Measurements from ENCODE around the gene DYRK1B.

Gene DYRK1B

DNA sequence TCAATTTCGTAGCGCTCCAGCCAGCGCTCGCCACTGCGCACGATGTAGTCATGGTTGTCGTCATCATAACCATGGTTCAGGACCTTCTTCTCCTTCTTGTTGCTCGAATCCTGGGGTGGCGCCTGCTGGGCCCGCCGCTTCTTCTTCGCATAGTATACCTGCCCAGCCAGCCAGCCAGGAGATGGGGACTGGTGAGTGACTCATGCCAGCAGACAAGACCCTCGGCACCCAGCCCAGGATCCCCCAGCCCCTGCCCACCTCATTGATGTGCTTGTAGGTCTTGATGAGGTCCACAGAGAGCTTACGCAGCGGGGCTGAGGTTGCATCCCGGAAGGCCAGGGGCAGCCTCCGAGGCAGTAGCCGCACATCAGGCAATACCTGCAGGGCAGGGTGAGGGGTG, 3.6 kb downstream of the DYRK1B start:
- TF ChIP-seq, protein P1, sequence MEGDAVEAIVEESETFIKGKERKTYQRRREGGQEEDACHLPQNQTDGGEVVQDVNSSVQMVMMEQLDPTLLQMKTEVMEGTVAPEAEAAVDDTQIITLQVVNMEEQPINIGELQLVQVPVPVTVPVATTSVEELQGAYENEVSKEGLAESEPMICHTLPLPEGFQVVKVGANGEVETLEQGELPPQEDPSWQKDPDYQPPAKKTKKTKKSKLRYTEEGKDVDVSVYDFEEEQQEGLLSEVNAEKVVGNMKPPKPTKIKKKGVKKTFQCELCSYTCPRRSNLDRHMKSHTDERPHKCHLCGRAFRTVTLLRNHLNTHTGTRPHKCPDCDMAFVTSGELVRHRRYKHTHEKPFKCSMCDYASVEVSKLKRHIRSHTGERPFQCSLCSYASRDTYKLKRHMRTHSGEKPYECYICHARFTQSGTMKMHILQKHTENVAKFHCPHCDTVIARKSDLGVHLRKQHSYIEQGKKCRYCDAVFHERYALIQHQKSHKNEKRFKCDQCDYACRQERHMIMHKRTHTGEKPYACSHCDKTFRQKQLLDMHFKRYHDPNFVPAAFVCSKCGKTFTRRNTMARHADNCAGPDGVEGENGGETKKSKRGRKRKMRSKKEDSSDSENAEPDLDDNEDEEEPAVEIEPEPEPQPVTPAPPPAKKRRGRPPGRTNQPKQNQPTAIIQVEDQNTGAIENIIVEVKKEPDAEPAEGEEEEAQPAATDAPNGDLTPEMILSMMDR (IDR thresholded peaks at IDR 0.05; ENCODE audit: low read depth, low read length, missing control alignments) = no peak
- DNase-seq (ENCODE audit: extremely low read depth, low read depth) = no peak

DNA sequence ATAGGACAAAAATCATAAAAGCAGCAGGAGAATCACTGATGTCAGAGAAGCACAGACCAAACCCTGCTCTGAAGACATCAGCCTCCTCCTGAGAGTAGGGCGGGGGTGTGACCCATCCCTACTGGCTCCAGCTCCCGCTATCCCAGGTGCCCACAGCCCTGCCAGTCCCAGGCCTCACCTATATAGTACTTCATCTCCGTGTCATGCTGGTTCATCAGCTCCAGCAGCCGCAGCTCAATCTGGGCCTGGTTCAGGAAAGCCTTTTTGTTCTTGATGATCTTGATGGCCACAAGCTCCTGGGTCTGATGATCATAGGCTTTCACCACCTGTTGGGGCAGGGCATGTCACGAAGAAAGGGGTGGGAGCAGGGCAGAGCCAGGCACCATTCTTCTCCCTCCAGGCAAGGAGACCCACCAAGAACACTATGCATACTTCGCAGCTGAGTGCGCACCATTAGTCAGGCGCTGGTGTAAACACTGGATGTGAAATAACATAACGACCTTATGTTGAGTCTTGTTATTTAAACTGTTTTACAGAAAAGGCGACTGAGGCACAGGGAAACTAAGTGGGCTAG, 4.2 kb downstream of the DYRK1B start:
- TF ChIP-seq, protein P1 (IDR thresholded peaks at IDR 0.05; ENCODE audit: low read depth, low read length, missing control alignments) = no peak
- DNase-seq (ENCODE audit: extremely low read depth, low read depth) = no peak
- H3K4me3 ChIP-seq (replicated peaks; ENCODE audit: low read depth, low read length) = no peak overlapping the region

More for the DNA sequence above, 3.6 kb downstream of the DYRK1B start:
- H3K4me3 ChIP-seq (replicated peaks; ENCODE audit: low read depth, low read length) = no peak overlapping the region

DNA sequence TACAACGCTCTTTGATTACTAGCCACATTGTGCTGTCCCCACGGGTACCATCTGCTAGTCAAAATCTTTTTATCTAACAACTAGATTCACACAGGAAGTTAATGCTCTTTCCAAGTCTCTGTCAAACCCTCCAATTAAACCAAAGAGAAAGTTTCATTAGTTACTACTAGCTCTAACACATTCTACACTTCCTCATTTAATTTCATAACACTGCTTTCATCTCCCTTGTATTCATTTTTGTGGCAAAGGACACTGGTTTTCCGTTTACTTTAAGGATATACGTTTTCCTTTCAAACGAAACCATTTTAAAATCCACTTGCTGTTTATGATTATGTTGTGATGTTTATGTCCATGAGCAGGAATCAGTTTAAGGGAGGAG, 5.3 kb downstream of the DYRK1B start:
- no peak for DNase-seq (ENCODE audit: extremely low read depth, low read depth)
- TF ChIP-seq, protein P1 (IDR thresholded peaks at IDR 0.05; ENCODE audit: low read depth, low read length, missing control alignments) = no peak
- H3K4me3 ChIP-seq (replicated peaks; ENCODE audit: low read depth, low read length) = no peak overlapping the region

DNA sequence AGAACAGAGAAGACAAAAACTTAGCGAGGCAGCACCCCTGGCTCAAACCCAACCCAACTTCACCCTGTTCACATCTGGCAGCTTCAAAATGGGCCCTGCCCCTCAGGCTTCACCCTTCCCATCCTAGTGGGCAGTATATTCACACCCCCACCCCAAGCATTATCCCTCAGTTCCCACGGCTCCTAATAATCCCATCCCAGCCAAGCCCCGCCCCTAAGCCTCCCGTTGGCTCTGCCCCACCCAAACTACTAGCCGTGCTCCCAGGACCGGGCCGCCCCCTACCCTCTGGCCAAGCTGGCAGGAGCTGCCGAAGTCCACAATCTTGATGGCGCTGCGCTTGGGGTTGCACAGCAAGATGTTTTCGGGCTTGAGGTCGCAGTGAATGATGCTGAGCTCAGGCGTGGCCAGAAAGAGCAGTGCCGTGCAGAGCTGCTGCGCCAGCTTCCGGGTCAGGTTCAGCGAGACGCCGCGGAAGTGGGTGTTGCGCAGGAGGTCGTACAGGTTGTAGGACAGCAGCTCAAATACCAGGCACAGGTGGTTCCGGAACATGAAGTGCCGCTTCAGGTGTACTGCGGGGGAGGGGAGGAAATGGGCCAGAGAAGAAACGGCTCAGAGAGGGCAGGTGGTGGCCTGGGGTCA, 5.8 kb downstream of the DYRK1B start:
- H3K4me3 ChIP-seq (replicated peaks; ENCODE audit: low read depth, low read length) = no peak overlapping the region
- TF ChIP-seq, protein P1 (IDR thresholded peaks at IDR 0.05; ENCODE audit: low read depth, low read length, missing control alignments) = no peak
- DNase-seq (ENCODE audit: extremely low read depth, low read depth) = no peak

DNA sequence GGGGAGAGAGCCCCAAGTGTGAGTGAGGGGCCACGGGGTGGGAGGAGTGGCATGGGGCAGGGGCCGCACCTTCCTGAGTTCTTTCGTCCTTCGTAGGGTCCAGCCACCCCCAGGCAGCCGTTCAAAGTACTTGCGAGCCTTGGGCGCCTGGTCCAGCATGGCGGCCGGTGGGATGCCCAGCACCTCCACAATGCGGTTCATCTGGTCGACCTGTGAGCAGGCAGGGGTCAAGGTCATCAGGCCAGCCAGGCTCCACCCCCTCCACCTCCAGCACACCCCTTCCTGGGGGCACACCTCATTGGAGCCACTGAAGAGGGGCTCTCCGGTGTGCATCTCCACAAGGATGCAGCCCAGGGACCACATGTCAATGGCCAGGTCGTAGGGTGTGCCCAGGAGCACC, 6.7 kb downstream of the DYRK1B start:
- no peak for DNase-seq (ENCODE audit: extremely low read depth, low read depth)
- no peak overlapping the region for H3K4me3 ChIP-seq (replicated peaks; ENCODE audit: low read depth, low read length)
- TF ChIP-seq, protein P1 (IDR thresholded peaks at IDR 0.05; ENCODE audit: low read depth, low read length, missing control alignments) = no peak

DNA sequence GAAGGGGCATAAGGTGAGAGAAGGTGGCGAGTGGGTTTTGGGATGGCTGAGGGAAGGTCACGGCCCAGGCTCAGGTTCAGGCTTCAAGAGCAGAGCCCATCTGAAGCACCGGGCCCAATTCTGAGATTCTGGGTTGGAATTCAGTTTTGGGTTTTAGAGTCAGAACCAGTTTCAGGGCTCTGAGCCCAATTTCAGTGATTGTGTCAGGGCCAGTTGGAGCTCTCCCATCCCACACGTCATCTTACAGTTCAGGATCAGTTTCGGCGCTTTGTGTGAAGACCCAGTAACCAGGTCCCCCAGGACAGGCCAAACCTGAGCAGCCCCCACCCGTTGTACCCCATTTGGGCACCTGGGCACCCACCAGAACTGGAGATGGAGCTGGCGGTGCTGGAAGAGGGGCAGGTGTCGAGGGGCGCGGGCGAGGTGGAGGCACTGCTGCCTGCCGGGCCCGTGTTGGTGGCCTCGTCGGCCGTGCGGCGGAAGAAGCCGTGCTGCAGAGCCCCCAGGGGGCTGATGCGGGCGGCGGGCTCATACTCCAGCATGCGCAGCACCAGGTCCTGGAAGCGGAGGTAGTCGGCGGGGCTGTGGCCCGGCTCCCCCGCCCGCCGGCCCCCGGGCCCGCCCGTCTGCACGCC, 7.5 kb downstream of the DYRK1B start:
- TF ChIP-seq, protein P1 (IDR thresholded peaks at IDR 0.05; ENCODE audit: low read depth, low read length, missing control alignments) = no peak
- DNase-seq (ENCODE audit: extremely low read depth, low read depth) = no peak
- H3K4me3 ChIP-seq (replicated peaks; ENCODE audit: low read depth, low read length) = no peak overlapping the region

Measured in HFF-Myc (cell line).